SK-N-MC (cell line): ENCODE data around the gene REPS1.

Experiments used
- EZH2 ChIP-seq: fragments of 200-600 bp; sonication (generic); IDR thresholded peaks from one replicate; pipeline ENCODE4 v1.6.1; 2017; ENCODE audit warnings: antibody characterized with exemption
- FOXP2 ChIP-seq: optimal IDR thresholded peaks from 2 replicates; pipeline ENCODE3; 2011; ENCODE audit warnings: mild to moderate bottlenecking, moderate library complexity; ENCODE audit not compliant: insufficient read depth; ENCODE audit errors: extremely low read length, control extremely low read depth
- POLR2AphosphoS5 ChIP-seq: IDR thresholded peaks from 2 replicates; pipeline ENCODE4 v1.6.1; 2012; ENCODE audit warnings: mild to moderate bottlenecking, low read depth, low read length, borderline replicate concordance

DNA sequence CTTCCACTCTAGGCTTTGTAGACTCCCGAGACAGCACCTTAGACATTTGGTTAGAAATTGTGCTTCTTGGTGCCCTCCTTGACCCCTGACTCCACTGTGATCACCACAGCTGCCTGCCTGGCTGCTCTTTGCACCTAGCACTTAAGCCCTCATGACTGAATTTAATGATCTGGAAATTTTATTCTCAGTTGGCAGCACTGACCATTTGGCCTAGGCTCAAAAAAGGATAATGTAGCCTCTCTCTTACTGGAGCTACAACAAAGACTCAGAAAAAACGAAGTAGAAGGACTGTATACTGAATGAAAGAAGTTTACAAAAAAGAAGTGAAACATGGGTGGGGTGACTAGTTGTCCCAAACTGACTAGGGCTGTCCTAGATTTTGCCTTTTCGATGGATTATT lies 29.2 kb upstream of the REPS1 start:
- TF ChIP-seq POLR2AphosphoS5 = no peak
- TF ChIP-seq EZH2 = no peak
- no peak for TF ChIP-seq FOXP2
